WTC11 (cell line): ENCODE results near the gene TSR3.

Experiments used
- ARID4B ChIP-seq: sonication (generic); formaldehyde crosslinking; IDR thresholded peaks from 2 replicates; pipeline ENCODE4 v1.8.0; 2023; ENCODE audit warnings: missing genetic modification reagents, mild to moderate bottlenecking, borderline replicate concordance
- ATF1 ChIP-seq: sonication (generic); formaldehyde crosslinking; IDR thresholded peaks from 2 replicates; pipeline ENCODE4 v1.8.1; 2023; ENCODE audit warnings: mild to moderate bottlenecking, moderate library complexity, missing genetic modification reagents
- ATF2 ChIP-seq: sonication (generic); formaldehyde crosslinking; IDR thresholded peaks from 2 replicates; pipeline ENCODE4 v1.8.1; 2022; ENCODE audit warnings: low read depth, missing genetic modification reagents, borderline replicate concordance
- CTCF ChIP-seq: fragments of 200-600 bp; IDR thresholded peaks from 2 replicates; pipeline ENCODE4 v1.8.0; 2022; ENCODE audit warnings: antibody characterized with exemption
- E2F1 ChIP-seq: sonication (generic); formaldehyde crosslinking; IDR thresholded peaks from 2 replicates; pipeline ENCODE4 v1.8.0; 2022; ENCODE audit warnings: mild to moderate bottlenecking, missing genetic modification reagents
- E2F5 ChIP-seq: sonication (generic); formaldehyde crosslinking; IDR thresholded peaks from 2 replicates; pipeline ENCODE4 v1.8.1; 2022; ENCODE audit warnings: mild to moderate bottlenecking, moderate library complexity, missing genetic modification reagents
- FOXP1 ChIP-seq: sonication (generic); formaldehyde crosslinking; IDR thresholded peaks from 2 replicates; pipeline ENCODE4 v1.8.0; 2022; ENCODE audit warnings: missing genetic modification reagents, mild to moderate bottlenecking, moderate library complexity, borderline replicate concordance
- FOXP4 ChIP-seq: sonication (generic); formaldehyde crosslinking; IDR thresholded peaks from 2 replicates; pipeline ENCODE4 v1.8.0; 2022; ENCODE audit warnings: mild to moderate bottlenecking, missing genetic modification reagents
- PRDM15 ChIP-seq: sonication (generic); formaldehyde crosslinking; IDR thresholded peaks from 2 replicates; pipeline ENCODE4 v1.8.0; 2022; ENCODE audit warnings: missing genetic modification reagents
- STAT6 ChIP-seq: sonication (generic); formaldehyde crosslinking; conservative IDR thresholded peaks from 2 replicates; pipeline ENCODE4 v1.8.1; 2023; ENCODE audit warnings: mild to moderate bottlenecking, low read depth, missing genetic modification reagents, moderate library complexity
- TEAD4 ChIP-seq: sonication (generic); formaldehyde crosslinking; IDR thresholded peaks from 2 replicates; pipeline ENCODE4 v1.8.0; 2022; ENCODE audit warnings: mild to moderate bottlenecking, missing genetic modification reagents
- TP53 ChIP-seq: sonication (generic); formaldehyde crosslinking; IDR thresholded peaks from 2 replicates; pipeline ENCODE4 v1.8.1; 2023; ENCODE audit warnings: mild to moderate bottlenecking, missing genetic modification reagents
- ZBTB21 ChIP-seq: sonication (generic); formaldehyde crosslinking; IDR thresholded peaks from 2 replicates; pipeline ENCODE4 v1.8.1; 2023; ENCODE audit warnings: mild to moderate bottlenecking, missing genetic modification reagents, borderline replicate concordance

GRCh38 chr16:1397779-1398178, 46.1 kb upstream of the TSR3 start:
- TF ChIP-seq ARID4B (CRISPR knock-in tag) = no peak
- TF ChIP-seq ATF1 (CRISPR knock-in tag) = no peak
- no peak for TF ChIP-seq CTCF
- no peak for TF ChIP-seq STAT6 (CRISPR knock-in tag)
- no peak for TF ChIP-seq E2F5
- no peak for TF ChIP-seq TP53 (CRISPR knock-in tag)
- TF ChIP-seq PRDM15 (CRISPR knock-in tag) = no peak
- TF ChIP-seq ATF2 = no peak
- no peak for TF ChIP-seq ZBTB21 (CRISPR knock-in tag)
- no peak for TF ChIP-seq FOXP1 (CRISPR knock-in tag)
- TF ChIP-seq TEAD4 (CRISPR knock-in tag) = no peak
- no peak for TF ChIP-seq FOXP4 (CRISPR knock-in tag)
- no peak for TF ChIP-seq E2F1 (CRISPR knock-in tag)
